Mucosa of descending colon (tissue), 3 donors: ENCODE measurements around the gene ATP9B. TPM values are rescaled to one million over a fixed set of nuclear protein-coding genes. Genes with fewer than 3 reads are reported as not detected.
A peak's percentile ranks its signal among the peaks of the same experiment; 100 is the strongest.

Experiments used
- ATAC-seq: fragments of 200-7000 bp; cut with Tn5 transposase; one replicate; pipeline ENCODE4 v1.9.1; 2020; ENCODE audit warnings: mild to moderate bottlenecking, moderate library complexity
- DNase-seq, 3 donors: peaks; one replicate each; pipeline ENCODE4 v3.0.0-alpha.2; 2020
- H3K36me3 ChIP-seq: fragments of 200-600 bp; one replicate; pipeline ENCODE4 v1.8.0; 2021; ENCODE audit warnings: low read depth, mild to moderate bottlenecking
- H3K4me1 ChIP-seq: fragments of 200-600 bp; one replicate; pipeline ENCODE4 v1.8.0; 2021; ENCODE audit warnings: low read depth, mild to moderate bottlenecking
- H3K4me3 ChIP-seq: fragments of 200-600 bp; one replicate; pipeline ENCODE4 v1.8.0; 2021; ENCODE audit warnings: mild to moderate bottlenecking
- H3K9me3 ChIP-seq: fragments of 200-600 bp; one replicate; pipeline ENCODE4 v1.8.0; 2021; ENCODE audit warnings: mild to moderate bottlenecking
- CTCF ChIP-seq: fragments of 200-600 bp; IDR thresholded peaks from one replicate; pipeline ENCODE4 v1.8.0; 2022; ENCODE audit warnings: antibody characterized with exemption, mild to moderate bottlenecking
- intact Hi-C, 2 donors: fragments of 100-400 bp; cut with DNase I in 1 of 2; cut with micrococcal nuclease in 1 of 2; formaldehyde crosslinking; loops; one replicate each; pipeline versions ENCODE4 v1.11.0 to v1.11.1; 2022; cut with DNase I, micrococcal nuclease
- total RNA-seq, 3 donors: library from RNA; stranded (reverse); fragmentation: NEBNext Ultra II Directional in 2 of 3; extraction: Animal tissue kit (Norgen Biotek cat#: 25700) in 2 of 3; gene quantifications; one replicate each; pipeline versions ENCODE4 v1.2.1 to v1.2.4, GENCODE V29; 2021 to 2023
- donor health status: DM: no; HTN: no; CAD: no; lungs with moderate emphysema.
- donor health status: DM: no; HTN: no; CAD: no.
- donor health status: DM: no; HTN: yes; CAD: no.

The ATP9B gene
- total RNA-seq, 3 donors from 2014 or later = 25.8 to 37.1 (median 34.1) TPM

GRCh38 chr18:79136742-79137141 is 67.5 kb downstream of the ATP9B start:
- no peak overlapping the region for H3K4me3 ChIP-seq
- H3K4me1 ChIP-seq = no peaks in the 10 kb centered on the region
- ATAC-seq (no peak), DNase-seq (no peak)
- no peaks in the 10 kb centered on the region for H3K9me3 ChIP-seq
- no peaks in the 10 kb centered on the region for H3K36me3 ChIP-seq
- no peak for TF ChIP-seq CTCF
- intact Hi-C loops = no loop called here

- Histone ChIP-seq H3K4me1 (no peaks in the 10 kb centered on the region), H3K9me3 (no peaks in the 10 kb centered on the region), H3K4me3 (no peak overlapping the region), H3K36me3 (no peaks in the 10 kb centered on the region)
- DNase-seq (no peak), ATAC-seq (no peak)
- intact Hi-C loops = no loop called here
- TF ChIP-seq CTCF = no peak
These were observed 70.0 kb downstream of the ATP9B start for GRCh38 chr18:79139206-79139605.

- DNase-seq (no peak), ATAC-seq (no peak)
- intact Hi-C loops = no loop called here
- no peak overlapping the region for H3K4me3 ChIP-seq
- no peak for TF ChIP-seq CTCF
- H3K4me1 ChIP-seq = no peaks in the 10 kb centered on the region
- no peaks in the 10 kb centered on the region for H3K9me3 ChIP-seq
- H3K36me3 ChIP-seq = no peaks in the 10 kb centered on the region
These were observed 77.8 kb downstream of the ATP9B start for GRCh38 chr18:79147014-79147413.

GRCh38 chr18:79151191-79151590 is 82.0 kb downstream of the ATP9B start:
- H3K36me3 ChIP-seq = no peaks in the 10 kb centered on the region
- no peak overlapping the region for H3K4me3 ChIP-seq
- no peaks in the 10 kb centered on the region for H3K9me3 ChIP-seq
- DNase-seq (no peak), ATAC-seq (no peak)
- peaks cover under 1% of the 10 kb centered on the region for H3K4me1 ChIP-seq
- no peak for TF ChIP-seq CTCF
- intact Hi-C loops = no loop called here

- intact Hi-C loops = no loop called here
- Histone ChIP-seq H3K4me3 (no peak overlapping the region), H3K9me3 (no peaks in the 10 kb centered on the region), H3K4me1 (peaks cover 8% of the 10 kb centered on the region), H3K36me3 (no peaks in the 10 kb centered on the region)
- no peak for TF ChIP-seq CTCF
- peak in 1 of 3 donors; percentile 40 for DNase-seq
- ATAC-seq = peak; percentile 90
These were observed 87.1 kb downstream of the ATP9B start for GRCh38 chr18:79156327-79156726.

GRCh38 chr18:79164706-79165105 is 95.5 kb downstream of the ATP9B start:
- no peak for ATAC-seq
- DNase-seq = no peak
- H3K4me1 ChIP-seq = no peaks in the 10 kb centered on the region
- no peaks in the 10 kb centered on the region for H3K9me3 ChIP-seq
- no peaks in the 10 kb centered on the region for H3K36me3 ChIP-seq
- TF ChIP-seq CTCF = no peak
- intact Hi-C loops = no loop called here
- no peak overlapping the region for H3K4me3 ChIP-seq
